Ovary (tissue), 3 donors: ENCODE data around the gene SPRY4.

Experiments
- EP300 ChIP-seq: sonication (generic); formaldehyde crosslinking; IDR thresholded peaks from one replicate; pipeline ENCODE4 v1.6.1; 2017; ENCODE audit warnings: antibody characterized with exemption
- POLR2A ChIP-seq: fragments of 450-650 bp; IDR thresholded peaks from one replicate; pipeline ENCODE4 v1.6.1; 2017; ENCODE audit warnings: antibody characterized with exemption, mild to moderate bottlenecking, moderate library complexity
- TF ChIP-seq, protein P1 (sequence below), 3 donors: fragments of 450-650 bp in 2 of 3; fragments of 200-600 bp in 1 of 3; IDR thresholded peaks; one replicate each; pipeline versions ENCODE4 v1.5.1 to v1.8.0; 2016 to 2022; ENCODE audit warnings: antibody characterized with exemption in 3 of 3, mild to moderate bottlenecking in 1 of 3
- donor health status: DM: no; HTN: no; CAD: no.

DNA sequence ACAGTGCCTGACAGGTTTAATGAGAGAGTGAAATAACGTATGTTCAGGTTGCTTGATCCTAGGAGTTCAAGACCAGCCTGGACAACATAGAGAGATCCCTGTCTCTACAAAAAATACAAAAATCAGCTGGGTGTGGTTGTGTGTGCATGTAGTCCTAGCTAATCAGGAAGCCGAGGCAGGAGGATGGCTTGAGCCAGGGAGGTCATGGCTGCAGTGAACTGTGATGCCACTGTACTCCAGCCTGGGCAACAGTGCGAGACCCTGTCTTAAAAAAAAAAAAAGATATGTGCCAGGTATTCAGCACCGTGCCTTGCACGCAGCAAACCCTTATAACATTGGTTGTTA lies 38.8 kb upstream of the SPRY4 start:
- TF ChIP-seq, protein P1, sequence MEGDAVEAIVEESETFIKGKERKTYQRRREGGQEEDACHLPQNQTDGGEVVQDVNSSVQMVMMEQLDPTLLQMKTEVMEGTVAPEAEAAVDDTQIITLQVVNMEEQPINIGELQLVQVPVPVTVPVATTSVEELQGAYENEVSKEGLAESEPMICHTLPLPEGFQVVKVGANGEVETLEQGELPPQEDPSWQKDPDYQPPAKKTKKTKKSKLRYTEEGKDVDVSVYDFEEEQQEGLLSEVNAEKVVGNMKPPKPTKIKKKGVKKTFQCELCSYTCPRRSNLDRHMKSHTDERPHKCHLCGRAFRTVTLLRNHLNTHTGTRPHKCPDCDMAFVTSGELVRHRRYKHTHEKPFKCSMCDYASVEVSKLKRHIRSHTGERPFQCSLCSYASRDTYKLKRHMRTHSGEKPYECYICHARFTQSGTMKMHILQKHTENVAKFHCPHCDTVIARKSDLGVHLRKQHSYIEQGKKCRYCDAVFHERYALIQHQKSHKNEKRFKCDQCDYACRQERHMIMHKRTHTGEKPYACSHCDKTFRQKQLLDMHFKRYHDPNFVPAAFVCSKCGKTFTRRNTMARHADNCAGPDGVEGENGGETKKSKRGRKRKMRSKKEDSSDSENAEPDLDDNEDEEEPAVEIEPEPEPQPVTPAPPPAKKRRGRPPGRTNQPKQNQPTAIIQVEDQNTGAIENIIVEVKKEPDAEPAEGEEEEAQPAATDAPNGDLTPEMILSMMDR (IDR thresholded peaks at IDR 0.05) = no peak
- TF ChIP-seq EP300 = no peak
- TF ChIP-seq POLR2A = no peak
